HG02623 (cell line): Measurements from ENCODE around the gene TSPEAR.

Source experiments
- ATAC-seq: cut with Tn5 transposase; IDR thresholded peaks from one replicate; pipeline ENCODE4 v1.9.1; 2021; ENCODE audit warnings: moderate library complexity; ENCODE audit not compliant: unreplicated experiment

TSPEAR gene

DNA sequence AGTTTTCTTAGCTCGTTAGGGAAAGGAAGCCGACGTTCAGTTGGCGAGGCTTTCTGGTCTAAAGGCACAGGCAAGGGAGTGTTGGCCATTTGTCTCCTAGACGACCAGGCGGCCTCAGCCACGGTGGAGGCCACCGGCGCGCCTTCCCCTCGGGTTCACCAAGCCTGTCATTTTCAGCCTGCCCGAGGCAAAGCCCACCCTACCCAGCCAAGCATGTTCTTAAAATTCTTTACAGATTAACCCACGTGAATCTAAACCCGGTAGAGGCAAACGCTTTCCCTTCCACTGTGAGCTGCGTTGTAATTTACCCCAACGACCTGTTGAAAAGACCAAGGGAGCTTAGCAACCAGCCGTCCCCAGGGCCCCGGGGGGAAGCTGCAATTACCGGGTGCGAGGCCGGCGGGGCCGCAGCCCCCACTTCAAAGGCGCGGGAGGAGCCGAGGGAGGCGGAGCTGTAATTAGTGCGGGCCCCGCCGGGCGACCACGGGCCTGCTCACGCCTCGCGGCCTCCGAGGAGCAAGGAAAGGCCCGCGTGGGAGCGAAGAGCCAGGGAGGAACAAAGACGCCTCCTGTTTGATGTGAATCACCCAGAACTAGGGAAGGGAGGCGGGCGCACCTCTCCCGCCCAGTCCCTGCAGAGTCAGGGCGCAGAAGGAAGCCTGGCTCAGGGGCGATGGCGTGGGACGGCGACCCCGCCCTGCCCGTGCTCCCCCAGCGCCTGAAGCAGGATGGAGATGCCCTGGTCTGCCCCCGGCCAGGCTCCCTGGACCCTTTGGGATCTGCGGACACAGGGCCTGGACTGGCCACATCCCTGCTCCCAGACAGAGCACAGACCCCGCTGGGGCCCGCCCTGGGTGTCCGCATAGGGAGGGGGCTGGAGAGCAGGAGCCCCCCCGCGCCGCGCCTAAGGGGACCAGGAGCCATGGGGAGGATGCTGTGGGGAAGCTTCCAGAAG lies 12.1 kb upstream of the TSPEAR start:
- ATAC-seq = no peak

DNA sequence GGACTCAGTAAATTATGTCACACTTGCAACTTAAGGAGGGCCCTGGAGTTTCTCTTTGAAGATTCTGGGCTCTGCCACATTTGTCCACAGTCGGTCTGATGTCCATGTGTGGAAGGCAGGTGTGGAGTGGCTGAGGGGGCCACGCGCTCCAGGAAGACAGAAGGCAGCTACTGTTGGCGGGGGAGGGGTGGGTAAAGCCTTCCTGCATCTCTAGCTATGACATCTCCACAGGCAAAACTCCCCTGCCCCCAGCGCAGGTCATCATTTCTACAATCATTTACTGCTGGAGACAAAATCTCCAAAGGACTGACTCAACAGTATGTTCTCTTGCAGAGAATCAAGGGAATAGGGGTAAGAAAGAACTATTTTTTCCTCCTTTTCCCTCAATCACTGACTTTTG lies 11.4 kb upstream of the TSPEAR start:
- ATAC-seq = no peak

DNA sequence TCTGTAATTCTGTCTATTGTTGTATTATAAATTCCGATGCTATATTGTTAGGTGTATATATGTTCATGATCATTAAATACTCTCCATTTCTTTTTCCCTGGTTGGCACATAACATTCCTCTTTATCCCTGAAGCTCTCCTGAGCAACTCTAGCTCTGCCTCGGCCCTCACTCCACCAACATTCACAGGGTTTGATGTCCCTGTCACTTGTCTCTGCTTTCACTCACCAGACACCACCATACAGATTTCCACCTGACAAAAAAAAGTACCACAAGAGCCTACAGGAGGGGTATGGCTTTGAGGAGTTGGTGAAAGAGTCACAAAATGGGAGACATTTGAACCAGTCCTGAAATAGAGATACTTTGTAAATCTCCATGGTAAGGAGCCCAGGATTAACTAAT lies 8.8 kb upstream of the TSPEAR start:
- ATAC-seq = no peak

DNA sequence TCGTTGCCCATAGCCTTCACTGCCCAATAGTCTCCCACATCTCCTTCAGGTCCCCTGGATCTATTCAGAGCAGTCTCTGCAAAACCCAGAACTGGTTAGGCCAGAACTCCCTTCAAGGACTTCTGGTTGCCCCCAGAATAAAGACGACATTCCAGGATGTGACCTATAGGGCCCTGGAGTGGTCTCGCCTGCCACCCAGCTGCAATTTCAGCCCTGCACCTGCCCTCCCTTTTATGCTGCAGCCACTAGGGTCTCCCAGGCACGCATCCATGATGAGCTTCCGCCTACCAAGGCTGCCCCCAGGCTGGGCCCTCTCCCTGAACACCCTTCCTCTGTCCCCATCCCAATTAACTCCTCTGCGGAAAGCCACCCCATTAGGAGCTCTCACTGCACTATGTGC lies 7.2 kb upstream of the TSPEAR start:
- no peak for ATAC-seq

DNA sequence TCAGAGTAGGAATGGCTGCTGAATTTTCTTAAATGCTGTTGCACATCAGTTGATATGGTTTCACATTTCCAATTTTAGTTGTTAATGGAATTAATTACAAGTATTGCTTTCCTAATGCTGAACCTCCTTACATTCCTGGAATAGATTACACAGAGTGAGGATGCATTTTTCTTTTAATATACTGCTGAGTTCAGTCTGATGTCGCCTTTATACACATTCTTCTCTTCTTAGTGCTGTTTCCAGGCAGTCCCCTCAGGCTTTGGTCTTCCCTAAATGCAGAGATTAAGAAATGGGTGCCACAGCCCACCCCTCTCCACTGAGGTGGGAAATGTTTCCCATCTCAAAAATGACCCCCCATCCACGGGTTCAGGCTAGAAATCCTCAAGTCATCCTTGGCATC lies 6.7 kb upstream of the TSPEAR start:
- no peak for ATAC-seq

DNA sequence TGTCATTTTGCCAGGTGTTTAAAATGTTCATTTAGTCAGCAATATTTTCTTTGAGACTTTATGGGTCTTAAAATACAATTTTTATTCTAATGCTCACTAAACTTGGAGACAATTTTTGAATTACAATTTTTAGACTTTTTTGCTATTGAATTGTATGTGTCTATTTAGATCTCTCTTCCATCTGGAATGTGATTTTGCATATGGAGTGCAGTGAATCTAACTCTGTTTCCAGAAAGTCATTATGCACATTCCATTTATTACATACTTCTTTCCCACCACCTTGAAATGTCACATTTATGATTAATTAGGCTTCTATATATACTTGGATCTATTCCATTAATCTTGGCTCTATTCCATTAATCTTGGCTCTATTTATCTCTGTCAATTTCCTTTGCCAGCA lies 5.6 kb upstream of the TSPEAR start:
- ATAC-seq = no peak

DNA sequence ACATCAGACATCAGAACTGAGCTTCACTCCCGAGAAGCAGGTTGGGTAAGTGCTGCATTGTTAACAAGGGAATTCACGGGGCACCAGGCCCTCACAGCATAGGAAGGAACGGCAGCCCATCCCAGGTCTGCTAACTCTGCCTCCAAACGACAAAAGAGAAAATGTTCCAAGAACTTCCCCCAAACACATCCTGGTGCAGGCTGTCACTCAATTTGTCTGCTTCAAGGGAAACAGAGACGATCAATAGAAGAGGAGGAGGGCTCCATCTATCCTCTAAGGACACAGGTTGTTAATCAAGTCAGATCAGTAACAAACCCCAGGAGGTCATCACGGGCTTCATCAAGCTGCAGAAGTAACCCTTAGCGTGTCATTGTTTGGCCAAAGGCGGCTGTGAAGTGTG lies 3.5 kb upstream of the TSPEAR start:
- no peak for ATAC-seq

DNA sequence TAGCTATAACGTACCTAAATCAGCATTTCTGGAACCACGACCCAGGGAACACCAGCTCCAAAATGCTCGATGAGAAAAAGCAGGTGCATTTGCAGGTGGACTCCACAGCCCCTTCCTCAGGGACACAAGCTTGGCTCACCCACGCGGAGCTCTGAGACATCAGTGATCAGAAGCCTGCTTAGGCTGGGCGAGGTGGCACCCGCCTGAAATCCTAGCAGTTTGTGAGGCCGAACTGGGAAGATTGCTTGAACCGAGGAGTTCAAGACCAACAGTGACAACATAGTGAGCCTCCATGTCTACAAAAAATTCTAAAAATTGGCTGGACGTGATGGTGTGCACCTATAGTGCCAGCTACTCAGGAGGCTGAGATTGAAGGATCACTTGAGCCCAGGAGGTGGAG lies 2.5 kb upstream of the TSPEAR start:
- no peak for ATAC-seq

DNA sequence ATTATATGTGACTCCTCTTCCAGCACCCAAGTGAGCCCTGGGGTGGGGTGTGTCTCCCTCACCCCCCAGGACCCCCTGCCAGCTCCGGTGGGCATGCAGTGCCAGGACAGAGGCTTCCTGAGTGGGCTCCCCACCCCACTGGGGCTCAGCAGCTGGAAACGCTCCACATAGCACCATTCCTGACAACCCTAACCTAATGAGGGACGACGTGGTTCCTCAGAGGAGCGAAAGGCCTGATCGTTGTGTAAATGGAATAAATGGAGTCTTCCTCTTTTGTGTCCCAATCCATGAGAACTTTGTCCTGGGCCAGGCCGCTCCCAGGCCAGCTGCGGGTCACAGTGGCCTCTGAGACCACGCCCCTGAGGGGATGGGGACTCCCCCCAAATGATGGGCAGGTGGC lies 1.8 kb upstream of the TSPEAR start:
- ATAC-seq = no peak

DNA sequence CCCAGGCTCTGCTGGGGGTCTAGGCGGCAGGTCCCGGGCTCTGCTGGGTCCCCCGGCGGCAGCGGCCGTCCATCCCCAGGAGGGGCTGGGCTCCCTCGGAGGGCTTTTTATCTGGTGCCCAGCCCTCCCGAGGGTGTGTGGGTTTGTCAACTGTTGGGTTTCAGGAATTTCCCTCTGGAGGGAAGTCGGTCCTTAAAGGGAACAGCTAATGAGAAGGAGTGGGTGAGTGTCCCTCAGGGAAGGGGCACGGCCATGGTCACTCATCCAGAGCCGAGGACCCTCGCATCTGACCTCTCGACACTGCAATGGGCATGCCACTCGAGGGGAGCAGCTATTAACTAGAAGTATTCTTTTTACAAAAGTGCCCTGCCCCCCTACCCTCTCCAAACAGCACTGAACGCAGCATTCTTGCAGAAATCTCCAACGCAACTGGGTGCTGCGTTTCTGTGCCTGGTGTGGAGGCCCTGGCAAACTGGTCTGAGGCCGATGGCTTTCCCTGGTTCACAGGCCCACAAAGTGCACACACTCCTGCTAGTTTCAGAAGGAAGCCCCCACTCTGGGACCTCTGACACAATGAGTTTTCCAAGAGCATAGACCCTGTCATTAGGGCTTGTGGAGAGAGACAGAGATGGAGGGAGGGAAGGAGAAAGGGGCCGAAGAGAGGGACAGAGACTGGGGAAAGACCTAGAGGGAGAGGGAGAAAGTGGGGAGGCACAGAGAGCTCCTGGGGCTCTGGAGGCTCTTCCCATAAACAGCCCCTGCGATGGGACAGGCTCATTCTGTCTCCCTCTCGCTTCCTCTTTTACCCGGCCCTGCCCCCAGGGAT lies 1.0 kb upstream of the TSPEAR start:
- no peak for ATAC-seq

DNA sequence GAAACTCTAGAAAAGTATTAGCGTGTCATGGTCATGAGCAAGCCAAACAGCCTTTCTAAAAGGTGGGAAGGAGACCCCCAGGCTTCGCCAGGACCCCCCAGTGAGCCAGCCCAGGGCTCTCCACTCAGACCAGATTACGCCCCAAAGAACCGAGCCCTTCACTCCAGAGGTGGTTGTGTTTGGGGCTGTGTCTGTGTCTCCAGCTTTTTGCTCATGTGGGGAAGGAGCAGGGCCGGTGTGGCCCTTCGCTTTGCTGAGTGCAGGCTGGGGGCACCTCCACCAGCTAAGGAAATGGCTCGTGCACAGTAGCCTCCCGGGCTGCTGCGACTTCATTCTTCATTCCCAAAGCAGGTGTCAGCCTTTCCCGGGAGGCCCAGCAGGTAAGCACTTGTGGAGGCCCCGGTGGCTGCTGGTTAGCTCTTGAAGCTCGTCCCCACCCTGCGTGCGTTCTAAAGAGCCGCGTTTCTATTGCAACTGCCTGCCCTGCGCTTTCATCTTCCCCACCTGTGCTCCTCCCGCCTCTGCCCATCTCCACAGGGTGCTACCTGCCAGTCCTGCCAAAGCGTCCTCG lies 531 bp downstream of the TSPEAR start:
- no peak for ATAC-seq

DNA sequence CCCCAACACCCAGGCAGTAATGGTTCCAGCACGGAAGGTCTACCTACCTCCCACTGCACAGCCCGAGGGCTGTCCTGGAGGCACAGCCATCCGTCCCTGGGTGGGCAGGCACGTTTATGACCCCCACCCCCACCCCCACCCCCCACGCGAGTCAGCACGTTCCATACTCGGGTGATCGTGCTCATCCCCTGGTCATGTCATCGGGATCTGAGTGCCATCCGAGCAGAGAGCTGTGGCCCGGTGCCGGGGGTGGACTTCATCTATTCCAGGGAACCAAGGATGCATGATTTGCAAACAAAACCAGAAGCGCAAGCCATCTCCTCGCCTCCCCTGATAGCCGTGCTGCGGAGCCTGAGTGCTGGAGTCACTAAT lies 1.1 kb downstream of the TSPEAR start:
- ATAC-seq = no peak

DNA sequence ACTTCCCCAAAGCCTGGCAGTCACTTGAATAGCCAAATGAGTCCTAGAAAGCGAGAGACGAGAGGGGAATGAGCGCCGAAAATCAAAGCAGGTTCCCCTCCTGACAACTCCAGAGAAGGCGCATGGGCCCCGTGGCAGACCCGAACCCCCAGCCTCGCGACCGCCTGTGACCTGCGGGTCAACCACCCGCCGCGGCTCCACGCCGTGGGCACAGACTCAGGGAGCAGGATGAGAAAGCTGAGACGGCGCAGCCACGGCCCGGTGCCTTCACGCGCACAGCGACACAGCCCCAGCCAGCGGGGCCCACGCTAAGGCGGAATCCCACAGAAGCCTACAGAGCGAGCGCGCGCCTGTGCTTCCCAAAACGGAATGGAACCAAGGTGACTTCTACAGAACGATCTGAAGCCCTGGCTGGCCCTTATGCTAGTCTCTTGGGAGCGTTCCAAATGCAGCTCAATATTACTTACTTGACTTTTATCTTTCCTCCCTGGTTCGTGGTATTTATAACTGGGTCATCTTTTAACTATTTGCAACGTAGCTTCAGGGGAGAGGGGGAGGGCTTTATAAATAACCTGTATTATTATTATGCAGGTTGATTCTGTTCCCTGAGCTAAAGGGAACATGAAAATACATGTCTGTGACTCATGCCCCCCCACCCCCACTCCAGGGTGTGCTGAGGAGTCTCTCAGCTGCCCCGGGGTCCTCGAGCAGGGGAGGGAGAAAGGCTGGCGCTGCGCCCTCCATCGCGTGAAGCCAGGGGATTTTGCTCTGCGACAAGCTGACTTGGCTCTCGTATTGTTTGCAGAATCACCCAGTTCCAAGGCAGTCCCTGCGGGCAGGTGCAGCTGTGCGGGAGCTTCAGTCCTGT lies 1.7 kb downstream of the TSPEAR start:
- ATAC-seq = no peak

DNA sequence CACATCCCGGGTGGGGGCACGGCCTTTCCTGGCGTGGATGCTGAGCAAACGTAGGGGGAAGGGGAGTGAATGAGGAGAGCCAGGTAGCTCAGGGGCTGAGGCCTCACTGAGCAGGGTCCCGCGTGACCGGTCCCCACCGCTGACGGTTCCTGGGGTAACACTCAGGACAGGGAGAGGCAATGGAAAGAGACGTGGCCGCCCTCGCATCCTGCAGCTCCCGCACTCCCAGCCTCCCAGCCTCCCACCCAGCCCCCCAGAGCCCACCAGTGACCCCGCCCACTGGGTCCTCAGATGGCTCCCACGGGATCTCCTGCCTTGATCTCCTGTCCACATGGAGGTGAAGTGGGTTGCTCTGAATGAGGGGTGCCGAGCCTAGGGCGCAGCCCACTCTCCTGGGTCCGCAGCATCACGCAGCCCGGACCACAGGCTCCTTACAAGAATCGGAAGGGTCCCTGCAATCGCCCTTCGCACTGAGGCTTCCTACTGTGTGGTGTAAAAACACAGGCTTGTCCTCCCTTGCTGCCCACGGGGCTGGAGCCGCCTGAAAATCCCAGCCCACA lies 2.4 kb downstream of the TSPEAR start:
- no peak for ATAC-seq

DNA sequence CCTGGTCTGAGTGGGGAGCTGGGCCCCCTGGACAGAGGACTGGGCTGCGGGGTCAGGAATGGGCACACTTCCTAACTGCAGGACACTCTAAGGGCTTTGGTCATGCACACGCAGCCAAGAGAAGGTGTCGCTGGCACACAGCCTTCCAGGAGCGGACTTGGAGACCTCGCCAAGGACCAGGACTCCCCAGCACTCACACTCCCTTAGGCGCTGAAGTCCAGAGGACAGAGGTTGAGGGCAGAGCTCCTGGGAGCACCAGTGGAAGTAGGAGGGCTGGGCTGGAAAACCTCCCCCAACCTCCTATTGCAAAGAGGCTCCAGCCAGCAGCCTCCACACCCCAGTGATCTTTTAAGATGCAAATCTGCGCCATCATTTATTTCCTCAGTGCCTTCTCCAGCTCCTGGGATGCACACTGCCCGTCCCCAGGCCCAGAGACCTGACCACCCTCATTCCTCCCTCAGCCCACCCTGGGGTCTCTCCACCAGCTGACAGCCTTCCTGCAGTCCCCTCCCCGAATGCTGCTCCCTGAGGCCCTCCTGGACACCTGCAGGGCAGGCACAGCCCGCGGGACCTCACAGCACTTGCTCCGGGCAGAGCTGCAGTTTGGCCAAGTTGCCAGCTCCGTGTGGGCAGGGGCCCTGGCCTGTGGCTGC lies 3.0 kb downstream of the TSPEAR start:
- ATAC-seq = no peak

DNA sequence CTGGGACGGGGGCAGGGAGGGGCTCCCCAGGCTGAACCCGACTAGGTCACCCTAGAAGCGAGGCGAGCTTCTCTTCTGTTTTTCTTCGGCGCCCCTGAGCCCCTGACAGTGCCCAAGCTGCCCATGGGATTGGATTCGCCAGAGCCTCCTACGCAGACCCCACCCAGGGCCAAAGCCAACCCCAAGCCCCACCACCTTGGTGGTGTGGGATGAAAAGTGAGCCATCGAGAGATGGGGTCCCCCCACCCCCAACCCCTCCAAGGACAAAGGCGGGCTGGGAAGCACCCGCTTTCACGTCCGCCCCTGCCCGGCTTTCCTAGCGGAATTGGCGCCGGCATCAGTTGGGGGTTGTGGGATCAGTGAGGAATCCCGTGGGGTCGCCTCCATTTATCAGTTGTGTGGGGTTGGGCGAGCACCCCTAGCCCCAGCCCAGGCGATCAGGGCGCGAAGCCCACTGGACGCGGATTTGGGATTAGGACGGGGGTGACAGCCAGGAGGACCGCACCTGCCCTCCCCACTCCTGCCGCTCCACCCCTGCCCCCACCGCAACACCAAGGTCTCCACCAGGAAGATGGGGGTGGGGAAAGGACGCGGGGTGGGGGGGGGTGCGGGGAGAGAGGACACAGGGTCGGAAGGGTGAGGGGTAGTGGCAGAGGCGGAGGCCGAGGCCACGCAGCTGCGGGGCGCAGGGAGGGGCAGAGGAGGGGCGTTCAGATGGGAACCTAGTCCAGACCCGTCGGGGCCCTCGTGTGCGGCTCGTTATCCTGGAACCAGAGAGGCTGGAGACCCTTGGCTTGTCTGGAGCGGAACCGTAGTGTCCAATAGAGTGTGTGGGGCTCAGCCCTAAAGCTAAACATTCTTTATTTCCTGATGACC lies 4.4 kb downstream of the TSPEAR start:
- no peak for ATAC-seq

DNA sequence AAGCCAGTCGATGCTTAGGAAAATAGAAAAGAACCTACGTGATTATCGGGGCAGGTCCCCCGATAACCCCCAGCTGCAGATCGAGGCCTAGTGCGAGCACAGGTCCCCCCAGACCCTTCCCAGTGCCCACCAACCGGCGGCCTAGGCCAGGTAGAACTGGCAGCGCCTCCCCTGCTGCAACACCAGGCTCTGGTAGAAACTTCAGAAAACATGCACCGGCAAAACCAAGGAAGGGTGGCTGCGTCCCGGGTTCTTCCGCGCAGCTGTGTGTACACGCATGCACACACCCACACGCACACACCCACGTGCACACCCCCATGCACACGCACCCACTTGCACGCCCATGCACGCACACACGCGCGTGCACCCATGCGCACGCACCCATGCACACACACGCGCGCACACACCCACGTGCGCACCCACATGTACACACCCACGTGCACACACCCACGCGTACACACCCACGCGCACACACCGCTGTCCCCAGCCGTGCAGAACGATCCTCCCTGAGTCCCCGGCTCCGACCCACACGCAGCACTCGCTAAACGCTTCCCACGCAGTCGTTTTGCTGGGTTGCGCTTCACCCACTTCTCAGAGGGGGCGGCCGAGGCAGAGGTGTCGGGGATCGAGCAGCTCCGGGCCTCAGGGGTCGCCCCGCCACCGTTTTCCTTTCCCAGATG lies 5.2 kb downstream of the TSPEAR start:
- no peak for ATAC-seq

DNA sequence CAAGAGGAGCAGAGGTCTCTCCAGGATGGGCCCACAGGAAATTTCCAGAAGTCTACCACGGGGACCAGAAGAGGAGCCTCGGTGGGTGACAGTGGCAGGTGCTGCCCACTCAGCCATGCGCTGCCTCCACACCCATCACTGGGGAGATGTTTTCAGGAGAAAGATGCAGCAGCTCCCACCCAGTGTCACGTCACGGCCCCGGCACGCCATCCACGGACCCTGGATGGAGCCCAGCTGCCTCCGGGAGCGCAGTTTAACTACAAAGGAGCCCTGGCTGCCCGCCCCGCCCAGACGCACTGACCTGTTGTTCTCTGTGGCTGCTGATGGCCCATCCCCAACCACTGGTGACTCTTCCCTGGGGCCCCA lies 6.8 kb downstream of the TSPEAR start:
- no peak for ATAC-seq
